ENCODE data around the gene ABCC9.
"Not testable (repeated sequence)": the region's sequence is repeated elsewhere in the genome, so short reads cannot be mapped to it uniquely, and the experiment has no call there.

DNA sequence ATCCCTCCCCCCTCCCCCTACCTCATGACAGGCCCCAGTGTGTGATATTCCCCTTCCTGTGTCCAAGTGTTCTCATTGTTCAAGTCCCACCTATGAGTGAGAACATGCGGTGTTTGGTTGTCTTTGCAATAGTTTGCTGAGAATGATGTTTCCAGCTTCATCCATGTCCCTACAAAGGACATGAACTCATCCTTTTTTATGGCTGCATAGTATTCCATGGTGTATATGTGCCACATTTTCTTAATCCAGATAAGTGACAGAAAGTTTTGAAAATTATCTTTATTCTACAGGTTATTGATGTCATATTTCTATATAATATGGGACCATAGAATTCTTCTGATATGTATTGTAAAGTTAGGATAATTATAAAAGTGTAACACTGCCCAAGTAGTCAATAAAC, 11.3 kb downstream of the ABCC9 start:
- TF ChIP-seq, protein P1, sequence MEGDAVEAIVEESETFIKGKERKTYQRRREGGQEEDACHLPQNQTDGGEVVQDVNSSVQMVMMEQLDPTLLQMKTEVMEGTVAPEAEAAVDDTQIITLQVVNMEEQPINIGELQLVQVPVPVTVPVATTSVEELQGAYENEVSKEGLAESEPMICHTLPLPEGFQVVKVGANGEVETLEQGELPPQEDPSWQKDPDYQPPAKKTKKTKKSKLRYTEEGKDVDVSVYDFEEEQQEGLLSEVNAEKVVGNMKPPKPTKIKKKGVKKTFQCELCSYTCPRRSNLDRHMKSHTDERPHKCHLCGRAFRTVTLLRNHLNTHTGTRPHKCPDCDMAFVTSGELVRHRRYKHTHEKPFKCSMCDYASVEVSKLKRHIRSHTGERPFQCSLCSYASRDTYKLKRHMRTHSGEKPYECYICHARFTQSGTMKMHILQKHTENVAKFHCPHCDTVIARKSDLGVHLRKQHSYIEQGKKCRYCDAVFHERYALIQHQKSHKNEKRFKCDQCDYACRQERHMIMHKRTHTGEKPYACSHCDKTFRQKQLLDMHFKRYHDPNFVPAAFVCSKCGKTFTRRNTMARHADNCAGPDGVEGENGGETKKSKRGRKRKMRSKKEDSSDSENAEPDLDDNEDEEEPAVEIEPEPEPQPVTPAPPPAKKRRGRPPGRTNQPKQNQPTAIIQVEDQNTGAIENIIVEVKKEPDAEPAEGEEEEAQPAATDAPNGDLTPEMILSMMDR (conservative IDR thresholded peaks at IDR 0.05): not testable (repeated sequence)
- TF ChIP-seq ZFX (IDR thresholded peaks at IDR 0.05): not testable (repeated sequence)

Measured in C4-2B (cell line).